HEK293T (cell line): ENCODE measurements around the gene GPD2.

Experiments used
- CTCF ChIA-PET: fragments of 350-600 bp; formaldehyde crosslinking; extraction: SDS; loops from one replicate; lab custom pipeline; 2021; ENCODE audit warnings: antibody characterized with exemption, inconsistent platforms; lab: Yijun Ruan, JAX
- POLR2A ChIA-PET: fragments of 350-600 bp; formaldehyde crosslinking; extraction: SDS; loops from one replicate; lab custom pipeline; 2020; ENCODE audit warnings: antibody characterized with exemption, inconsistent platforms; lab: Yijun Ruan, JAX
- DNase-seq: peaks from one replicate; pipeline ENCODE4 v3.0.0; 2012; ENCODE audit warnings: mixed read lengths; ENCODE audit errors: extremely low spot score
- ARNT ChIP-seq: fragments of 450-650 bp; IDR thresholded peaks from 2 replicates; pipeline ENCODE4 v1.6.1; 2017; ENCODE audit warnings: mild to moderate bottlenecking
- BHLHE40 ChIP-seq: fragments of 450-650 bp; IDR thresholded peaks from 2 replicates; pipeline ENCODE4 v1.6.1; 2016; ENCODE audit warnings: mild to moderate bottlenecking, moderate library complexity, borderline replicate concordance
- CTBP1 ChIP-seq: fragments of 450-650 bp; IDR thresholded peaks from 2 replicates; pipeline ENCODE4 v1.6.1; 2016; ENCODE audit warnings: borderline replicate concordance
- ELF4 ChIP-seq: fragments of 450-650 bp; IDR thresholded peaks from 2 replicates; pipeline ENCODE4 v1.6.1; 2017; ENCODE audit warnings: antibody characterized with exemption
- FOXA1 ChIP-seq: fragments of 450-650 bp; IDR thresholded peaks from 2 replicates; pipeline ENCODE4 v1.6.1; 2016; ENCODE audit warnings: mild to moderate bottlenecking
- FOXK2 ChIP-seq: fragments of 450-650 bp; IDR thresholded peaks from 2 replicates; pipeline ENCODE4 v1.6.1; 2016; ENCODE audit warnings: mild to moderate bottlenecking
- FOXM1 ChIP-seq: fragments of 450-650 bp; IDR thresholded peaks from 2 replicates; pipeline ENCODE4 v1.6.1; 2017; ENCODE audit warnings: mild to moderate bottlenecking, borderline replicate concordance
- HDGF ChIP-seq: fragments of 450-650 bp; IDR thresholded peaks from 2 replicates; pipeline ENCODE4 v1.6.1; 2017; ENCODE audit warnings: antibody characterized with exemption, borderline replicate concordance
- L3MBTL2 ChIP-seq: fragments of 450-650 bp; conservative IDR thresholded peaks from 2 replicates; pipeline ENCODE4 v1.6.1; 2016; ENCODE audit warnings: mild to moderate bottlenecking
- LEF1 ChIP-seq: fragments of 450-650 bp; IDR thresholded peaks from 2 replicates; pipeline ENCODE4 v1.6.1; 2017; ENCODE audit warnings: mild to moderate bottlenecking, borderline replicate concordance
- NFRKB ChIP-seq: fragments of 450-650 bp; IDR thresholded peaks from 2 replicates; pipeline ENCODE4 v1.6.1; 2016; ENCODE audit warnings: mild to moderate bottlenecking, moderate library complexity
- SP1 ChIP-seq: fragments of 450-650 bp; IDR thresholded peaks from 2 replicates; pipeline ENCODE4 v1.6.1; 2017
- SUZ12 ChIP-seq: fragments of 450-650 bp; IDR thresholded peaks from 2 replicates; pipeline ENCODE4 v1.6.1; 2016; ENCODE audit warnings: mild to moderate bottlenecking
- TARDBP ChIP-seq: fragments of 450-650 bp; IDR thresholded peaks from 2 replicates; pipeline ENCODE4 v1.6.1; 2016
- ZNF384 ChIP-seq: fragments of 450-650 bp; IDR thresholded peaks from 2 replicates; pipeline ENCODE4 v1.6.1; 2016
- TF ChIP-seq, protein P1 (sequence below): fragments of 450-650 bp; IDR thresholded peaks from 2 replicates; pipeline ENCODE4 v1.6.1; 2016

GPD2 gene

DNA sequence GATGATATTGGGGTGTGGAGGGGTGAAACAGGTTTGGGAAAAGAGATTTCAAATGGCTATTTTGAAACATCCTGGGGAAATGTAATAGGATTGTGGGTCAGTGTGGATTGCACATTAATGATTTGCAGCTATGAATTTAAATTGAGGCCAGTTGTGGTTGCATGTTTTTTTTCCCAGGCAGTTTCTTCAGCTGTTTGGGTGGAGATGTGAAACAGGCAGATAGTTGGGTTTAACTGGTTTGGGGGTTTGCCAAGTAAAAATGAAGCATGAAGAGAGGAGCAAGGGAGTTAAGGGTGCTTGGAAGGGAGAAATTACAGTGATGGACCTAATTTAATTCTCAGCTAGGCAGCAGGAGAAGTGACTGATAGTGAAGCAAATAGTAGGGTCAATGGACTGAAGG, 16.8 kb downstream of the GPD2 start:
- no peak for DNase-seq
- CTCF ChIA-PET: no interaction called here
- POLR2A ChIA-PET: no interaction called here

DNA sequence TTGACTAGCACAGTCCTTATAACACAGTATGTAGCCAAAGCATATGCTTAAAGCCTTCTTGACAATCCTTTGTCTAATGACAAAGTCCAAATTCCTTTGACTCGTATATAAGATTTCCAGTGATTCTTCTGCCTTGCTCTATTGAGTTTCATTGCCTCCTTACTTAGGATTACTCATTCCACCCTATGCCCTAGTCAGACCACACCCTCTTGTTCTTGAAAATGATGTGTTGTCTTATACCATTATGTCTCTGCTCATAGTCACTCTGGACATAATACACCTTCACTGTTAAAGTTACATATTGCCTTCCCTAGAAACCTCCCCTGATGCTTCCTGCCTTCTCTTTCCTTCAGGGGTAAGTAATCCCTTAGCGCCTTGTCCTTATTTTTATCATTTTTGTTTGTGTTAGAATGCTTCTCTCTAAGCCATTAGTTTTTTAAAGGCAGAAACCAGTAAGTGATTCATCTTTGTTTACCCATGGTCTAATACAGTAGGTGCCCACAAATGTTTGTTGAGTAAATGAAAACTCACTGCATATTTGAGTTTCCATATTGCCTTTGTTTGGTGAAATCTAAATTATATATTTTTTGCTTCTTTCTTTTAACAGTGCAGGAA, 19.3 kb downstream of the GPD2 start:
- DNase-seq: no peak
- ChIA-PET POLR2A (no interaction called here), CTCF (no interaction called here)
- TF ChIP-seq ELF4: no peak
- TF ChIP-seq ZNF384: no peak
- TF ChIP-seq NFRKB: no peak
- no peak for TF ChIP-seq TARDBP
- TF ChIP-seq ARNT: no peak
- TF ChIP-seq HDGF: no peak

More for the DNA sequence above, 16.8 kb downstream of the GPD2 start:
- TF ChIP-seq CTBP1 (no peak), BHLHE40 (no peak), HDGF (no peak), ARNT (no peak), TARDBP (no peak), FOXM1 (no peak), ELF4 (no peak), LEF1 (no peak), SP1 (no peak), ZNF384 (no peak), SUZ12 (no peak), NFRKB (no peak), L3MBTL2 (no peak), FOXK2 (no peak), FOXA1 (no peak)
- TF ChIP-seq, protein P1, sequence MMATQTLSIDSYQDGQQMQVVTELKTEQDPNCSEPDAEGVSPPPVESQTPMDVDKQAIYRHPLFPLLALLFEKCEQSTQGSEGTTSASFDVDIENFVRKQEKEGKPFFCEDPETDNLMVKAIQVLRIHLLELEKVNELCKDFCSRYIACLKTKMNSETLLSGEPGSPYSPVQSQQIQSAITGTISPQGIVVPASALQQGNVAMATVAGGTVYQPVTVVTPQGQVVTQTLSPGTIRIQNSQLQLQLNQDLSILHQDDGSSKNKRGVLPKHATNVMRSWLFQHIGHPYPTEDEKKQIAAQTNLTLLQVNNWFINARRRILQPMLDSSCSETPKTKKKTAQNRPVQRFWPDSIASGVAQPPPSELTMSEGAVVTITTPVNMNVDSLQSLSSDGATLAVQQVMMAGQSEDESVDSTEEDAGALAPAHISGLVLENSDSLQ: no peak

DNA sequence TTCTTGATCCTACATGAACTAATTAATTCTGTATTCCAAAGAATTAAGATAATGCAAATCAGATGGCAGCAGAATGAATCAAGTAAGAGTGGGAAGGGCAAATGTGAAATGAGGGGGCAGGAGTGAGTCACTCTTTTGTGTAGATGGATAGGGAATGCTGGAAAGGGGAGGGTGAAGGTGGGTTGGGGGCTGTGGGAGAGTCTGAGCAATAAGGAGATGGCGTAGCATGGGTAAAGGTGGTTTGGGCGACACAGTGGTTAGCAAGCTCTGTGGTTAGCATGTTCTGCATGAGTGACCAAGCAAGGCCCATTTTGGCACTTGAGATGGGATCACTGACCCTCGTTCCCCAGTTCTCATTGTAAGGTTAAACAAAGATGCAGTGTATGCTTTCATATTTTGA, 20.4 kb downstream of the GPD2 start:
- no peak for TF ChIP-seq ELF4
- TF ChIP-seq ZNF384: no peak
- no peak for TF ChIP-seq LEF1
- no peak for TF ChIP-seq BHLHE40
- no peak for TF ChIP-seq HDGF
- TF ChIP-seq, protein P1: no peak
- no peak for TF ChIP-seq FOXK2
- no peak for TF ChIP-seq L3MBTL2
- no peak for TF ChIP-seq FOXA1
- no peak for TF ChIP-seq SUZ12
- no peak for TF ChIP-seq FOXM1
- ChIA-PET POLR2A (no interaction called here), CTCF (no interaction called here)
- DNase-seq: no peak

DNA sequence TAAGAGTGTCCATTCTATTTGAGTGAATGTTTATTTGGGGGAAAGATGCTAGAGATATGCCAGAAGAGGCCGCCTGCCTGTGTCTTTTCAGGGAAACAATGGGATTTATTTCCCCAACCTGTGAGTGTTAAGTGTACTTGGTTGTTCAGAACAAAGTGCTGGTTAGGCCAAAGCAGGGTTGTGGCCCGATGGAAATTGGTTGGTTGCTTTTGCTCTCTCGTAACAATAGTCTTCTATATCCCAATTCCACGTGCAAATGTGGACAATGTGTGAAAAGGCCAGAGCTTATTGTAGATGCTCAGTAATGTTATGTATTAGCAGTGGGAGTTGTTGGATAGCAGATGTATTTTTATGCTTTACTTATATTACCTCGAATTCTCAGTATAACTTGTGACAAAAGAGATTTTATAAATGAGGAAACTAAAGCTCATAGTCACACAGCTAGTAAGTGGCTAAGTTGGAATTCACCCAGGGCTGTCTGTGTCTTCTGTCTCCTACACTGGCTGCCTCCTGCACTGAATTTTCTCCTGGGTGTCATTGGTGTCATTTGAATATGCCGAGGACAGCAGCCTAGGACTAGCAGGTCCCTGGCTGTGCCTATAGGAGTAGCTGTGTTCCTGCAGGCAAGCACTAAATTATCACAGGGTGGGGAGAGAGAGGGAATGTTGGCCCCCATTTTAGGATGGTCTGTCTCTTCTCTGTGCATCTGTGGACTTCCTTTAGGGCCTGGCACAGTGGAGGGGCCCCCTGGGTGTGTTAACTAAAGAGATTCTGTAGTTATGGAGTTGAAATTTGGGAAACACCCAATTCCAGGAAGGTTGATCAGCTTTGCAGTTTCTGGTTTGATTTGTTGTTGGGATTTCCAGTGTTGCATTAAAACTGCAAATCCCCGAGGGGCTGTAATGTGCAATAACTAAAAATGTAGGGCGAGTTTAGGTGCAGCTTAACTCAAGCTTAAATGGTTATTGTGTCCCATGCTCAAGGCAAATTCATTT, 21.6 kb downstream of the GPD2 start:
- no peak for TF ChIP-seq BHLHE40
- no peak for TF ChIP-seq LEF1
- TF ChIP-seq ELF4: no peak
- TF ChIP-seq CTBP1: no peak
- no peak for TF ChIP-seq HDGF
- TF ChIP-seq, protein P1: no peak
- no peak for TF ChIP-seq FOXM1
- TF ChIP-seq TARDBP: no peak
- no peak for TF ChIP-seq FOXK2
- no peak for TF ChIP-seq FOXA1
- no peak for TF ChIP-seq L3MBTL2
- no peak for TF ChIP-seq SP1
- no peak for TF ChIP-seq ARNT
- TF ChIP-seq ZNF384: no peak
- no peak for TF ChIP-seq NFRKB
- DNase-seq: no peak
- ChIA-PET CTCF (no interaction called here), POLR2A (interaction anchor here (1.0 kb wide), 1 partner anchor 117 kb away, joined by 3 read pairs; no protein-coding TSS in a partner anchor)

DNA sequence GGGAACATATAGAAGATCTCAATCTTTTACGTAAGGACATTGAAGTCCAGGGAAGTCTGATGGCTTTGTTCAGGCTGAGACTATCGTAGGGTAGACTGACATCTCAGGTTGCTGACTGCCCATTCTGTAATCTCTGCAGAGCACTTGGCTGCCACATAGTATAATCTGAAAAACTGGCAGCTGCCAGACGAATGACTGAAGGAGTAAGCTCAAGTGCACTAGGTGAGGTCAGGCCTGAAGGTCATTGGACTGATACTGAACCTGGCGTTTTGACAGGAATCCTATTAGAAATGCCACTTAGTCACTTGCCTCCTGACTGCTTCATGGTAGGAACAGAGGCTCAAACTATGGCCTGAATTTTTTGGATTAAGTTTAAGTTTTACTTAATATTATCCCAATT, 23.5 kb downstream of the GPD2 start:
- DNase-seq: no peak
- CTCF ChIA-PET: no interaction called here
- POLR2A ChIA-PET: no interaction called here
- TF ChIP-seq SP1: no peak

DNA sequence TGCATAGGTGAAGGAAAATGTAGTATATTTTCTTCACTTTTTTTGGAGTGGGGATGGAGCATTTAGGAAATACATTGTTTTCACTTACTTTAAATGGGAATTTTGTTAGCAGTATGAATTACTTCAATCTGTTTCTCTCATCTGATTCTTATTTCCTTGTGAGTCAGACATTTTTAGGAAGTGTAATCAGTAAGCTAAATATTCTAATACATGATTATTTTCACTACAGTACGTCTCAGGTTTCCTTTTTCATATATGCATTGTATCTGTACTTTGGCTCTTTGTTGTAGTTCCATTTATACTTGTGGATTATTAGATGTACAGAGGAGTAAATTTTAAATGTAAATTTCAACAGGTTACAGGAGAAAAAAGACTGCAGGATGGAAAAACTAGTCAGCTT, 27.9 kb downstream of the GPD2 start:
- DNase-seq: no peak
- CTCF ChIA-PET: interaction anchor here (0.7 to 1.6 kb wide), 3 partner anchors 7 to 952 kb away, joined by 3 to 6 read pairs (median 3); no protein-coding TSS in a partner anchor
- TF ChIP-seq FOXK2 (no peak), NFRKB (no peak), FOXA1 (no peak), BHLHE40 (no peak), SP1 (no peak), ELF4 (no peak), FOXM1 (no peak), SUZ12 (no peak), CTBP1 (no peak)
- POLR2A ChIA-PET: no interaction called here
